ENCODE results near the gene PLXNA4. TPM values are rescaled to one million over a fixed set of nuclear protein-coding genes. Genes with fewer than 3 reads are reported as not detected.

The PLXNA4 gene
- total RNA-seq, 1 experiment from 2014 or later, result not detected

DNA sequence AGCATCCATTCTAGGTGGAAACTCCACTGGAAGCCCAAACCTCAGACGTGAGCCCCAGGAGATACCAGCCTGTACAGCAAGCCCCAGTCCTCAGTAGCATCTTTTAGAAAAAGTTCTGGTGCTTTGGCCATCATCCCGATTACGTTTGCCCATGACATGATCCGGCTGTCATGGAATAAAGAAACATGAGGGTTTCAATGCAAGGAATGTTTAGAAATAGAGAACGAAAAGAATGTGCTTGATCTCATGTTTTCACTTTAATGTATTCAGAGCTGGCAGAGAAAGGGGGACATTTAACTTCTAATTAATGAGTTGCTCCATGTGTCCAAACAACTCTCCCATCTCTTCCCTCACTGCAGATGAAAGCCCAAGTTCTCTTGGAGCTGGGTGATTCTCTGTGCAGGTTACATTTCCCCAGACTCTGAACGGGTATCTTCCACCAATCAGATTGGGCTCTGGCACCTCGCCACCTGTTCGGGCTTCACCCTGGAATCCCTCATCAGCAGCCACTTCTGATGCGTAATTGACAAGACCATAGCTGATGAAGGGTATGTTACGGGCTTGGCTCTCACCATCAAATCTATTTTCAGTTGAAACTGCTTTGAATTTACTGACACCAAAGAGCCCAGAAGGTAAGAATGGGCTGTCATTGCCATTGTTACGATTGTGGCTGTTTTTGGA lies 165.3 kb downstream of the PLXNA4 start:
- RAD21 ChIA-PET (ENCODE audit: low non-redundant PET in 1 of 2, low total read pairs in 2 of 2, uncharacterized antibody in 2 of 2, unreplicated experiment in 2 of 2), result no interaction called here

More for the DNA sequence above, 165.3 kb downstream of the PLXNA4 start:
- no TSS peak for BruUV-seq (replicated peaks)
- Histone ChIP-seq H4K20me1 (ENCODE audit: insufficient read depth) (no peaks in the 10 kb centered on the region), H2AFZ (ENCODE audit: low read depth, low read length, poor library complexity, severe bottlenecking) (no peak overlapping the region), H3K27me3 (ENCODE audit: insufficient read depth, low read length) (peaks cover 15% of the 10 kb centered on the region), H3K9me2 (ENCODE audit: insufficient read depth) (no peaks in the 10 kb centered on the region), H3K9ac (ENCODE audit: low read length) (no peak overlapping the region), H3K36me3 (ENCODE audit: control insufficient read depth in 1 of 2, insufficient read depth in 2 of 2, low read length in 2 of 2) (no peaks in the 10 kb centered on the region), H3K4me3 (replicated peaks in 1 of 2; ENCODE audit: low read depth in 1 of 2, low read length in 2 of 2) (no peak overlapping the region), H3K4me2 (ENCODE audit: low read length) (no peak overlapping the region), H3K27ac (ENCODE audit: low read depth, low read length) (no peak overlapping the region), H3K9me3 (ENCODE audit: control insufficient read depth in 1 of 2, insufficient read depth in 1 of 2, low read depth in 1 of 2, low read length in 2 of 2) (no peaks in the 10 kb centered on the region), H3K4me1 (ENCODE audit: control insufficient read depth in 1 of 2, insufficient read depth in 2 of 2, low read length in 2 of 2) (no peaks in the 10 kb centered on the region), H3K79me2 (ENCODE audit: insufficient read depth, low read length) (no peaks in the 10 kb centered on the region)
- intact Hi-C loops (cut with micrococcal nuclease), result no loop called here
- no peak for TF ChIP-seq ZNF274 (IDR thresholded peaks at IDR 0.05; ENCODE audit: low read depth, low read length)
- TF ChIP-seq FOSL1 (IDR thresholded peaks at IDR 0.05; ENCODE audit: low read depth), result no peak
- TF ChIP-seq JUND (IDR thresholded peaks at IDR 0.05), result no peak
- no peak for TF ChIP-seq RAD21 (IDR thresholded peaks at IDR 0.05; ENCODE audit: low read depth)
- TF ChIP-seq, protein P1, sequence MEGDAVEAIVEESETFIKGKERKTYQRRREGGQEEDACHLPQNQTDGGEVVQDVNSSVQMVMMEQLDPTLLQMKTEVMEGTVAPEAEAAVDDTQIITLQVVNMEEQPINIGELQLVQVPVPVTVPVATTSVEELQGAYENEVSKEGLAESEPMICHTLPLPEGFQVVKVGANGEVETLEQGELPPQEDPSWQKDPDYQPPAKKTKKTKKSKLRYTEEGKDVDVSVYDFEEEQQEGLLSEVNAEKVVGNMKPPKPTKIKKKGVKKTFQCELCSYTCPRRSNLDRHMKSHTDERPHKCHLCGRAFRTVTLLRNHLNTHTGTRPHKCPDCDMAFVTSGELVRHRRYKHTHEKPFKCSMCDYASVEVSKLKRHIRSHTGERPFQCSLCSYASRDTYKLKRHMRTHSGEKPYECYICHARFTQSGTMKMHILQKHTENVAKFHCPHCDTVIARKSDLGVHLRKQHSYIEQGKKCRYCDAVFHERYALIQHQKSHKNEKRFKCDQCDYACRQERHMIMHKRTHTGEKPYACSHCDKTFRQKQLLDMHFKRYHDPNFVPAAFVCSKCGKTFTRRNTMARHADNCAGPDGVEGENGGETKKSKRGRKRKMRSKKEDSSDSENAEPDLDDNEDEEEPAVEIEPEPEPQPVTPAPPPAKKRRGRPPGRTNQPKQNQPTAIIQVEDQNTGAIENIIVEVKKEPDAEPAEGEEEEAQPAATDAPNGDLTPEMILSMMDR (IDR thresholded peaks at IDR 0.05 in 2 of 3, conservative IDR thresholded peaks at IDR 0.05 in 1 of 3; ENCODE audit: borderline replicate concordance in 1 of 3, insufficient read depth in 1 of 3, low read depth in 2 of 3, low read length in 2 of 3), result no peak
- no peak for TF ChIP-seq SIN3A (IDR thresholded peaks at IDR 0.05; ENCODE audit: low read depth)
- no peak for TF ChIP-seq CEBPB (IDR thresholded peaks at IDR 0.05; ENCODE audit: low read depth)
- no peak for TF ChIP-seq SRF (IDR thresholded peaks at IDR 0.05; ENCODE audit: low read depth)
- TF ChIP-seq, protein P2, sequence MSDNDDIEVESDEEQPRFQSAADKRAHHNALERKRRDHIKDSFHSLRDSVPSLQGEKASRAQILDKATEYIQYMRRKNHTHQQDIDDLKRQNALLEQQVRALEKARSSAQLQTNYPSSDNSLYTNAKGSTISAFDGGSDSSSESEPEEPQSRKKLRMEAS (IDR thresholded peaks at IDR 0.05), result no peak
- no peak for TF ChIP-seq EZH2 (IDR thresholded peaks at IDR 0.05)
- no peak for TF ChIP-seq EZH2phosphoT487 (IDR thresholded peaks at IDR 0.05; ENCODE audit: borderline replicate concordance)
- TF ChIP-seq ZFX (IDR thresholded peaks at IDR 0.05), result no peak
- TF ChIP-seq ELF1 (IDR thresholded peaks at IDR 0.05; ENCODE audit: borderline replicate concordance, low read depth), result no peak
- no peak for TF ChIP-seq YY1 (IDR thresholded peaks at IDR 0.05; ENCODE audit: extremely low read depth, insufficient replicate concordance, low read depth, low read length)
- TF ChIP-seq EGR1 (IDR thresholded peaks at IDR 0.05; ENCODE audit: low read depth), result no peak
- TF ChIP-seq CBX3 (IDR thresholded peaks at IDR 0.05; ENCODE audit: low read depth), result no peak
- TF ChIP-seq, protein P3, sequence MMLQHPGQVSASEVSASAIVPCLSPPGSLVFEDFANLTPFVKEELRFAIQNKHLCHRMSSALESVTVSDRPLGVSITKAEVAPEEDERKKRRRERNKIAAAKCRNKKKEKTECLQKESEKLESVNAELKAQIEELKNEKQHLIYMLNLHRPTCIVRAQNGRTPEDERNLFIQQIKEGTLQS (IDR thresholded peaks at IDR 0.05), result no peak
- ATAC-seq (no peak), DNase-seq (ENCODE audit: low read depth, low spot score) (no peak)
- CTCF ChIA-PET, result no interaction called here
- POLR2A ChIA-PET, result no interaction called here
